Upper lobe of left lung (tissue), 4 donors: ENCODE data around the gene GASK1B.

Source experiments
- EP300 ChIP-seq, 4 donors: sonication (generic); formaldehyde crosslinking; IDR thresholded peaks; one replicate each; pipeline ENCODE4 v1.5.1; 2017; ENCODE audit warnings: antibody characterized with exemption in 4 of 4, control low read depth in 2 of 4
- POLR2A ChIP-seq, 4 donors: fragments of 450-650 bp; IDR thresholded peaks; one replicate each; pipeline ENCODE4 v1.5.1; 2016 to 2017; ENCODE audit warnings: antibody characterized with exemption in 4 of 4, mild to moderate bottlenecking in 2 of 4
- POLR2AphosphoS5 ChIP-seq, 2 donors: sonication (generic); formaldehyde crosslinking; IDR thresholded peaks; one replicate each; pipeline ENCODE4 v1.5.1; 2017; ENCODE audit warnings: antibody characterized with exemption in 2 of 2

DNA sequence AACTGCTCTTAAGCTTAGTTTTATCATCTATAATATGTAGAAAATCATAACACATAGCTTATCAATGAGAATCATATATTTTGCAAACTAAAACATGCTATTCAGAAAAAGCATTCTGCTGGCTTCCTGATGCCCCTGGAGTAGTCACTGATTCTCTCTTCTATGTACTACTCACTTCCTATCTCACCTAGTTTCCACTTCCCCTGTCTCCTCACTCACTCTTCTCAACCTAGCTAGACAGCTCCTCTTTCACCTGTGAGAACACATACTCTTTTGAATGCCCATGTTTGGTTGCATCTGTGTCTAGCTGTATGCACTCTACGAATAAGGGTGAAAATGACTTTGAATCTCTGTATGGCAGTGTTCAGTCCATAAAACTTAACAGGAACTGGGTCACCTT is 46.8 kb upstream of the GASK1B start:
- no peak for TF ChIP-seq POLR2AphosphoS5 (IDR thresholded peaks at IDR 0.05)
- TF ChIP-seq EP300 (IDR thresholded peaks at IDR 0.05), result no peak
- TF ChIP-seq POLR2A (IDR thresholded peaks at IDR 0.05), result no peak
